Nephron (organoid): Measurements from ENCODE around the gene PDE3A.
A peak's percentile ranks its signal among the peaks of the same experiment; 100 is the strongest.

ENCODE experiments used
- H3K27ac Mint-ChIP-seq, 3 experiments: 2 replicates each; pipeline ENCODE4 v1.8.0; 2020; ENCODE audit warnings: mixed read lengths in 3 of 3, mild to moderate bottlenecking in 2 of 3, moderate library complexity in 1 of 3
- H3K27me3 Mint-ChIP-seq: 2 replicates; pipeline ENCODE4 v1.8.0; 2021; ENCODE audit warnings: low read depth, mild to moderate bottlenecking, moderate library complexity, mixed read lengths
- H3K36me3 Mint-ChIP-seq: 2 replicates; pipeline ENCODE4 v1.8.0; 2020; ENCODE audit warnings: low read depth, mixed read lengths
- H3K4me1 Mint-ChIP-seq: 2 replicates; pipeline ENCODE4 v1.8.0; 2020; ENCODE audit warnings: mixed read lengths
- H3K4me3 Mint-ChIP-seq, 3 experiments: 2 replicates each; pipeline ENCODE4 v1.8.0; 2020; ENCODE audit warnings: mild to moderate bottlenecking in 3 of 3, mixed read lengths in 3 of 3, moderate library complexity in 2 of 3
- H3K9me3 Mint-ChIP-seq: 2 replicates; pipeline ENCODE4 v1.8.0; 2020; ENCODE audit warnings: mixed read lengths
- CTCF ChIP-seq, 3 experiments: fragments of 200-600 bp; sonication (generic); IDR thresholded peaks; one replicate each; pipeline ENCODE4 v1.5.0; 2021; ENCODE audit warnings: antibody characterized with exemption in 3 of 3; ENCODE audit not compliant: unreplicated experiment in 3 of 3

Gene PDE3A

GRCh38 chr12:20369305-20370013 is 1.1 kb downstream of the PDE3A start:
- H3K36me3 Mint-ChIP-seq: no peaks in the 10 kb centered on the region
- peak overlapping the region; percentile 94 to 97 (median 96) for H3K27ac Mint-ChIP-seq
- H3K4me1 Mint-ChIP-seq: peaks cover 14% of the 10 kb centered on the region
- H3K4me3 Mint-ChIP-seq: peak overlapping the region; percentile 94 to 97 (median 96)
- peaks cover 19% of the 10 kb centered on the region for H3K27me3 Mint-ChIP-seq
- H3K9me3 Mint-ChIP-seq: no peaks in the 10 kb centered on the region
- peak in 1 of 3 experiments; percentile 24 for TF ChIP-seq CTCF (IDR thresholded peaks at IDR 0.05; ENCODE audit: unreplicated experiment in 3 of 3)

GRCh38 chr12:20370014-20370386 is 1.7 kb downstream of the PDE3A start:
- no peaks in the 10 kb centered on the region for H3K9me3 Mint-ChIP-seq
- no peaks in the 10 kb centered on the region for H3K36me3 Mint-ChIP-seq
- H3K27ac Mint-ChIP-seq: peak overlapping the region; percentile 71 to 97 (median 94)
- peaks cover 16% of the 10 kb centered on the region for H3K4me1 Mint-ChIP-seq
- no peak for TF ChIP-seq CTCF (IDR thresholded peaks at IDR 0.05; ENCODE audit: unreplicated experiment in 3 of 3)
- H3K4me3 Mint-ChIP-seq: peak overlapping the region; percentile 94 to 97 (median 96)
- peaks cover 20% of the 10 kb centered on the region for H3K27me3 Mint-ChIP-seq

GRCh38 chr12:20370866-20371519 is 2.7 kb downstream of the PDE3A start:
- TF ChIP-seq CTCF (IDR thresholded peaks at IDR 0.05; ENCODE audit: unreplicated experiment in 3 of 3): no peak
- H3K4me1 Mint-ChIP-seq: peaks cover 16% of the 10 kb centered on the region
- no peaks in the 10 kb centered on the region for H3K36me3 Mint-ChIP-seq
- H3K27me3 Mint-ChIP-seq: peaks cover 17% of the 10 kb centered on the region
- H3K9me3 Mint-ChIP-seq: no peaks in the 10 kb centered on the region
- peak overlapping the region; percentile 94 to 97 (median 96) for H3K4me3 Mint-ChIP-seq
- no peak overlapping the region for H3K27ac Mint-ChIP-seq

- H3K36me3 Mint-ChIP-seq: no peaks in the 10 kb centered on the region
- peaks cover 9% of the 10 kb centered on the region for H3K4me1 Mint-ChIP-seq
- H3K4me3 Mint-ChIP-seq: peak overlapping the region; percentile 56 to 61 (median 61)
- no peaks in the 10 kb centered on the region for H3K9me3 Mint-ChIP-seq
- H3K27ac Mint-ChIP-seq: no peak overlapping the region
- peaks cover 17% of the 10 kb centered on the region for H3K27me3 Mint-ChIP-seq
- TF ChIP-seq CTCF (IDR thresholded peaks at IDR 0.05; ENCODE audit: unreplicated experiment in 3 of 3): no peak
Measured at GRCh38 chr12:20372326-20373096, 4.2 kb downstream of the PDE3A start.

- Mint-ChIP-seq H3K9me3 (no peaks in the 10 kb centered on the region), H3K36me3 (no peaks in the 10 kb centered on the region), H3K4me1 (peaks cover 6% of the 10 kb centered on the region), H3K27me3 (peaks cover 17% of the 10 kb centered on the region), H3K4me3 (no peak overlapping the region), H3K27ac (no peak overlapping the region)
- no peak for TF ChIP-seq CTCF (IDR thresholded peaks at IDR 0.05; ENCODE audit: unreplicated experiment in 3 of 3)
Measured at GRCh38 chr12:20374795-20375194, 6.5 kb downstream of the PDE3A start.
